ENCODE data around the gene SLC5A11.
"Not testable (repeated sequence)": the region's sequence is repeated elsewhere in the genome, so short reads cannot be mapped to it uniquely, and the experiment has no call there.

The SLC5A11 gene

DNA sequence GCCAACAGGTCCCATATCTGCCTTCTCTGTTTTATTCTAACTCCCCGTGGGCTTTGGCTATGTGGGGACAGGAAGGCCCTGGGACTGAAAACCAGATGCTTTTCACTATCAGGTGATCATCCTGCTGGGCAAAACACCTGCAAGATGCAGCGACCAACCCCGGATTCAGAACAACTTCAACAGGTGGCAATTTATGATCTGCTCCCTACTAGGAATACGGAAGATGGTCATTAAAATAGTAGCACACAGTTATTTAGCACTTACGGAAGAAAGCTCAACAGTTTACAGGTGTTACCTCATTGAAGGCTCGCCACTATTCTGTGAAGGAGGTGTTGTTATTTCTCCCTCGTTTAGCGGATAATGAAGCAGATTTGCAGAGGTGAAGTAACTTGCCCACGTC, 7.8 kb upstream of the SLC5A11 start:
- no peak for DNase-seq

DNA sequence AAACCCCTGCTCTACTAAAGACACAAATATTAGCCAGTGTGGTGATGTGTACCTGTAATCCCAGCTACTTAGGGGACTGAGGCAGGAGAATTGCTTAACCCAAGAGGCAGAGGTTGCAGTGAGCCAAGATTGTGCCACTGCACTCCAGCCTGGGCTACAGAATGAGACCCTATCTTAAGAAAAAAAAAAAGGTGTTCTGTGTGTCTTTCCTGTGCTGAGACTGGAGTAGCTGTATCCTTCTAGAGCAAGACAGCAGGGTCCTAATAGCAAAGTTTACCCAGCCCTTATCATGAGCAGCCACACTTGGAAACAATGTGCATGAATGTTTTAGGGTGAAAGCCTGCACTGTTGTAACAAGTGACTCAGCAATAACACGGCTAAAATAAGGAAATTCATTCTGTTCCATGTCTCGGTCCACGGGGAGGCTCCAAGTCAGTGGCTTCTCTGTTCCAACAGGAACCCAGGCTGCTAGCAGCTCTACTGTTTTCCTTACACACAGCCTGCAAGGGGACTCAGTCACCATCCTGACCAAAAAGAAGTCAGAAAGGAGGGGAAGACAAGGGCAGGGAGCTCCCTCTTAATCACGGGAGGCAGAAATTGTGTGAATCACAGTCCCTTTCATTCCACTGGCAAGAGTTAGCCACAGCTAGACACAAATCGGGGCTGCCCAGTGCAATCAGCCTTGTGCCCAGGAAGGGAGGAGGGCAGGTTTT, 7.1 kb upstream of the SLC5A11 start:
- no peak for DNase-seq

DNA sequence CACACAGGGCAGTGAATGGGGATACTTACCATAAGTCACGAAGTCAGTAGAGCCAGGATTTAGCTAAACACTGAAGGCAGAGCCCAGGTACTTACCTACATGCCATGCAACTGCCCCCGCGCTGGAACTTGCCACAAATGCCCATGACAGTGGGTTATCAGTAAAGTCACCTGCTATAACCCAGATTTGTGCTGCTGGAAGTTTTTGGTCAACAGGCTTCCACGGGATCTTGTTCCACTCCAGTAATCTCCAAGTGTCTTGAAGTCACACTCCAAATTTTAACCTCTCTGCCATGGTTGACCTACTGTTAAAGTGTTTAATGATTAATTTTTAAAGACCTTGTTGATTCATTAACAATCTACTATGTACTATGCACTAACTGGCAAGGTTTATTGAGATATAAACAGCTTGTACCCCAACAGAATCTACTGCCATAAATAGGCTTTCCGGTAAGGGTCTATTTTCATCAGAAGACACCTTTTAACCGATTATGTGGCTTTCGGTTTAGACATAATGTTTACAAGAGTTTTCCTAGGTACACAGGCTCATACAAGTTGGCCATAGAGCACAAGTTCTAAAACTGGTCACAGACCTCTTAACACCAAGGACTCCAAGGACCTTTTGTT, 6.3 kb upstream of the SLC5A11 start:
- no peak for DNase-seq

DNA sequence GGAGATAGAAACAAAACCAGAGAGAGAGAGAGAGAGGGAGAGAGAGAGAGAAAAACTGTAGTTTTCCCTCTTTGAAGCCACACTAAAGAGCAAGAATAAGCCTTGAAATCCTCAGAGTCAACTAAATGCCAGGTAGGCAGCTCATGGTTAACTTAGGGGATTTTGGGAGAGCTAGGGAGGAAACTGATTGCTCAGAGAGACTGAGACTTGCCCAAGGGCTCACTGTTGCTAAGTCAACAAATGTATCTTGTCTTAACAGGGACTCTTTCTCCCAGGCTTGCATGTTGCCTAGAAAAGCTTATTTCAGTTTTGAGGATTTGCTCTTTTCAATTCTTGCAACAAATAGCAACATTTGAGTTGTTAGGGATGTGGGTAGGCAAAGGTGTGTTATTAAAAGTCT, 4.5 kb upstream of the SLC5A11 start:
- DNase-seq: no peak

DNA sequence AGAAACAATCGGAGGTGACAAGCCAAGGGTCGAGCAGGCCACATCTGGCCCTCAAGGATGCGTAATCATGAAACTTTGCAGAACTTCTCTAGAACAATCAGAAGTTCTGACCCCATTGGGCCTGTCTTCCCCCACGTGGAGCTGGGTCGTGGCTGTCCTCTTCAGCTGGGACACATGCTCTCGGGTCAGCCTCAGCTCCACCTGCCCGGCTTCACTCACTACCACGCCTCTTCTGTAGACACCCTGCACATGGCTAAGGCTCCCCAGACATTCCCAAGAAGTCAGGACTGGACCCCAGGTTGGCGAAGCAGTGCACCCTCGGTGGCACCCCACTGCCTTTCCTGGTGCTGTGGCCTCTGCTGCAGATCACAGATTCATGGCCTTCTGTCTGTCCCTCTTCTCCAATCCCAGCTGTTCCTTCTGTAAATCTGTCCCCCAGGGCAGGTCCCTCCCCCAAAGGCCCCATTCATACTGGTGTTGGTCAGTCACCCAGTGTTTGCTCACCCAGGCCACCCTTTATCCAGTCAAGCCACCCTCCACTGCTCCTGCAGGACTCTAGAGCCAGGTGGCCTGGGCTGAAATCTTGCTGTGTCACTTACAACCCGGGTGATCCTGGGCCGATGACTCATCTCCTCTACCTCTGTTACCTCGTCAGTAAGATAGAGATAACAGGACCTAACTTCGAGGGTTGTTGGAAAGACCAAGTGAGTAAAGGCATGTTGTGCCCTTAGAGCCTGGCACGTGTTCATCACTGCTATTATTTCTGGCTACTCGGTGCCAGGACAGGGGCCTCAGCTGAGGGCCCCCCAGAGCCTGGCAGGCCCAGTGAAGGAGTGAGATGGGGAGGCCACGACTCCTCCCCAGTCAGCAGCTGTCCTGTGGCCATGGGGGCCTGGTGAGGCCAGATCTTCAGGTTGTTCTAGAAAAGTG, 1.4 kb upstream of the SLC5A11 start:
- no peak for DNase-seq

DNA sequence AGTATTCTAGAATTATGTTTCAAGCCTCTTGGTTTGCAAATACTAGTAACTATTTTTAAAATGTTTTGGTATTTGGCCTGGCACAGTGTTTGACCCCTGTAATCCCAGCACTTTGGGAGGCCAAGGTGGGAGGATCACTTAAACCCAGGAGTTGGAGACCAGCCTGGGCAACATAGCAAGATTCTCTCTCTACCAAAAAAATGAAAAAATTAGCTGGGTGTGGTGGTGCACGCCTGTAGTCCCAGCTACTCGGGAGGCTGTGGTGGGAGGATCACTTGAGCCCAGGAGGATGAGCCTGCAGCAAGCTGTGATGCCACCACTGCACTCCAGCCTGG, 765 bp upstream of the SLC5A11 start:
- DNase-seq: not testable (repeated sequence)

DNA sequence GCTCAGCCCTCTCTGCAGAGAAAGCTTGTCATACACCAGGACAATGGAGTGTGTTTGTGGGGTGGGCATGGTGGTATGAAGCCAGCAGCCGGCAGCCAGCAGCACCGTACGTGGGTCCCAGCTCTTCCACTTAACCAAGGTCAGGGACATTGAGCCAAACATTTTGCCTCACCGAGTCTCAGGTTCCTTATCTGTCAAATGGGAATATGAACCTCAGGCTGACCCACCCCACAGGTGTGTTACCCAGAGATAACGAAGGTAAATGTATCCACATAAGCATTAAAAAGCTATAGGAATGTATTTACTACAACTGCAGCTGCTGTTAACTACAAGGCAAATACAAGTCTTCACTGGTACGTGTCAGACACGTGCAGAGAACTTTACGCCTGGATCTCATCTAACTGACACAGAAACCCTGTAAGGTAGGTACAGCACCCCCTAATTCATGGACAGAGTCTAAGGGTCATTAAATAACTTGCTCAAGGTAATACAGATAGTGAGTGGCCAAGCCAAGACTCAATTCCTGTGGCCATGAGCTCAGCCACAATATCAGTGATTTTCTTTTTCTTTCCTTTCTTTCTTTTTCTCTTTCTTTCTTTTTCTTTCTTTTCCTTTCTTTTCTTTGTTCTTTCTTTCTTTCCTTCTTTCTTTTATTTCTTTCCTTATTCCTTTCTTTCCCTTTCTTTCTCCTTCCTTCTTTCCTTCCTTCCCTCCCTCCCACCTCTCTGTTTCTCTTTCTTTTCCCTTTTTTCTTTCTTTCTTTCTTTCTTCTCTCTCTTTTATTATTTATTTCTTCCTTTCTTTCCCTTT, 990 bp downstream of the SLC5A11 start:
- DNase-seq: no peak

DNA sequence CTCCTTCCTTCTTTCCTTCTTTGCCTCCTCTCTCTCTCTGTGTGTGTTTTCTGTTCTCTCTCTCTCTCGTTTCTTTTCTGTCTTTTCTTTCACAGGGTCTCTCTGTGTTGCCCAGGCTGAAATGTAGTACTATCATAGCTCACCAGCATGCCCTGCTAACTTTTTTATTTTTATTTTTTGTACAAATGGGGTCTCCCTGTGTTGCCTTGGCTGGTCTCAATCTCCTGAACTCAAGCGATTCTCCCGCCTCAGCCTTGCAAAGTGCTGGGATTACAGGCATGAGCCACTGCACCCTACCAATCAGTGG, 1.5 kb downstream of the SLC5A11 start:
- DNase-seq: no peak

DNA sequence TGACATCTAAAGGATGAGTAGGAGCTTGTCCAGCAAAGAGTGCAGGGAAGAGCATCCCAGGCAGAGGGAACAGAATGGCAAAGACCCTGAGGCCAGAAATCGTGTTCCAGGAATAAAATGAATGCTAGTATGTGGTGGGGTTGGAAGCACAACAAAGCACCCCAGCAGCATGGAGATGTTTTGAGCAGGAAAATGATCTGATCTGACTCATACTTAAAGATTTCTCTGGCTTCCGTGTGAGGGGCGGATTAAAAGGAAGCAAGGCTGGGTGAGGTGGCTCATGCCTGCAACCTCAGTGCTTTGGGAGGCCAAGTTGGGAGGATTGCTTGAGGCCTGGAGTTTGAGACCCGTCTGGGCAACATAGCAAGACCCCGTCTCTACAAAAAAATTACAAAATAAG, 2.3 kb downstream of the SLC5A11 start:
- no peak for DNase-seq

DNA sequence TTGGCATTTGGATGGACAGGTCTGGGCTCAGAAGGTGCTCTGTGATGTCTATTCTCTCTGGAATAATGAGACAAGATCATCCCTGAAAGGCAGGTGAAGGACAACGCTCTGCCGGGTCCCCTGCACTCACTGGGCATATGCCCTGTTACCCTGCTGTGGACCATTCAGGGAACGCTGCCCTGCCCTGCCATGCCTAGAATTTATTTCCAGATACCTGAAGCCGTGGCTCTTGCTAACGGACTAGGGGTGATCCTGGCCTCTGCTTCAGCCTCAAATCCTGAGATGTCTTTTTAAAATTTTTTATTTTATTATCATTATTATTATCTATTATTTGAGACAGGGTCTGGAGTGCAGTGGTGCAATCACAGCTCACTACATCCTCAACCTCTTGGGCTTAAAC, 3.9 kb downstream of the SLC5A11 start:
- no peak for DNase-seq

DNA sequence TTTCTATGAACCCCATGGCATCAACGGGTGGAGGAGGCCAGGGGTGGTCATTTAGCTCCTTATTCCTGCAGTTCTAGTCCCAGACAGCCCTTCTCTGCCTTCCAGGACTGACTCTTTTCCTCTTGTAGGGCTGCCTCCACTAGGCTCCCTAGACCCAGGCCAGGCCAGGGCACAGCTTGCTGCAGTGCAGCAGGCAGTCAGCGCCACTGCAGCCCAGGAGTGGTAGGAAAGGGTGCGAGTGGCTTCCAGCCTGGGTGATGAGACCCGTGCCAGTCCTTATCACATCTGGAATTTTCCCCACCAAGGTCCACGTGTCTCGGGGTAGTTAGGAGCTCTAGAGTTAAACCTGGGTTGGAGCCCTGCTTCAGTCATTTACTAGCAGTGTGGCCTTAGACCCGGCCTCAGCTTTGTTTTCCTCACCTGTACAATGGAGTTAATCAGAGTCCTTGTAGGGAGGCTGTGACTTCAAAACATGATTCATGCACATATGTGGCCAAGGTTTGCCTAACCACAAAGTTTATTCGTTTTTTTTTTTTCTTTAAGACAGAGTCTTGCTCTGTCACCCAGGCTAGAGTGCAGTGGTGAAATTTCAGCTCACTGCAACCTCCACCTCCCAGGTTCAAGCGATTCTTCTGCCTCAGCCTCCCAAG, 4.7 kb downstream of the SLC5A11 start:
- no peak for DNase-seq

DNA sequence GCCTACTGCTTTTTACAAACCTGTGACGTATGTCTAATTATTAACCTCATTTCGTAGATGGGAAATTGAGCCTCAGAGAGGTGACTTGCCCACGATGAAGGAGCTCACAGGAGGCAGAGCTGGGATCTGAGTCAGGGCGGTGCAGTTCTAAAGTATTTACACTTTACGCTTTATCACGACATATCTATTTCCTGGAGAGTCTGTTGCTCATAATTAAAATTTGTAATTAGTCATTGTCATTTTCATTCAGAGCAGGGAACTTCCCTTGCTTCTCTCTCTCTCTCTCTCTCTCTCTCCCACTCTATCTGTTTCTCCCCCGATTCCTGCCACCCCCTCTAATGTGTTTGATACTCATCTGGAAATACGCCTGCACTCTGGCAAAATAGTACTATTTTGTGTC, 5.9 kb downstream of the SLC5A11 start:
- DNase-seq: no peak

DNA sequence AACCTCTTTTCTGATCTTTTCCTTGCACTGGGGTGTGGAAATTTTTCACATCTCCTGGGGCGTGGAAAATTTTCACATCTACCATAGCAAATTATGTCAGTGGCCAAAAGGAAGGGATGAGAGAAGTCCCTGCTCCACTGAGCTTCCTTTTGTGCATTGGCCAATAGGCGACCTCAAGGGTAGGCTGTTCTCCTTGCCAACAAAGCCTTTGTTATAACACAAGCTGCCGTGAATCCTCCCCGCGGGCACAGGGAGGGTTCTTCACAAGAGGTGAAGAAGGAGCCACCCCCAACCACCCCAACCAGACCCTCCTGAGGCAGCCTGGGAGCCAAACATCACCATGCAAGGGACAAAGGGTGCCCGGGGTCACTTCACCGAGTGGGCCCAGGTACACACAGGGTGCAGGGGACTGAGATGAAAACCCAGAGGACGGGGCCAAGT, 6.5 kb downstream of the SLC5A11 start:
- DNase-seq: no peak

DNA sequence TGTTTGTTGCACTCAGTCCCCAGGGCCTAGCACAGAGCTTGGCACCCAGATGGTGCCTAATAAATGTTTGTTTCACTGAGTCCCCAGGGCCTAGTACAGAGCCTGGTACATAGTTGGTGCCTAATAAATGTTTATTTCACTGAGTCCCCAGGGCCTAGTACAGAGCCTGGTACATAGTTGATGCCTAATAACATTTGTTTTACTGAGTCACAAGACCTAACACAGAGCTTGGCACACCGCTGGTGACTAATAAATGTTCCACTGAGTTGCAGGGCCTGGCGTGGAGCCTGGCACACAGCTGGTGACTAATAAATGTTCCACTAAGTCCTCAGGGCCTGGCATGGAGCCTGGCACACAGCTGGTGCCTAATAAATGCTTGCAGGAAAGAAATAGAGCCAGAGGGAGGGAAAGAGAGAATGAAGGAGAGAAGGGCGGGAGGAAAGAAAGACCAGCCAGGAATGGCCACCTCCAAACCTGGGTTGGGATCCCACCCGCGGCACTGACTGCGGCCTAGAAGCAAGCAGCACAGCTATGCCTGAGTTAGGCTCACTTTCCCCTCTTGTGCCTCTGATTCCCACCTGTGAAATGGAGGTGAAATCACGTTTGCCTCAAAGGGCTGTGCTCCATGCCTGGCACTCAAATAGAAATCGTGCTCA, 7.5 kb downstream of the SLC5A11 start:
- DNase-seq: no peak

DNA sequence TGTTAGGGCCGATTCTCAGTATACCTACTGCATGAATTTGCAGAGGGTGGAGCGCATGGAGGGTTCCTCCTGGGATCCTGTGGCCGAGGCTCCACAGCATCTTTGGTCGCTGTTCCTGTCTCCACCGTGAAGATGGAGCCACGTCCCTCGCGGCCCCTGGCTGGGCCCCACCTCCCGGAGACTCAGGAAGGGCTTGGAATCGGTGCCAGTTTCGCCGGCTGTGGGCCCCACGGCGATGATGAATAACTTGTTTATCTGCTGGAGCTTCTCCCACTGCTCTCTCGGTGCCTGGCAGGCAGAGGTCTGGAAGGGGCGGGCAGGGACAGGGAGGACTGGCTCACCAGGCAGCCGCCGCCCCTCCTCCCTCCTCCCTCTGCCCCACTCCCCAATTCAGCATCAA, 8.1 kb downstream of the SLC5A11 start:
- DNase-seq: no peak

DNA sequence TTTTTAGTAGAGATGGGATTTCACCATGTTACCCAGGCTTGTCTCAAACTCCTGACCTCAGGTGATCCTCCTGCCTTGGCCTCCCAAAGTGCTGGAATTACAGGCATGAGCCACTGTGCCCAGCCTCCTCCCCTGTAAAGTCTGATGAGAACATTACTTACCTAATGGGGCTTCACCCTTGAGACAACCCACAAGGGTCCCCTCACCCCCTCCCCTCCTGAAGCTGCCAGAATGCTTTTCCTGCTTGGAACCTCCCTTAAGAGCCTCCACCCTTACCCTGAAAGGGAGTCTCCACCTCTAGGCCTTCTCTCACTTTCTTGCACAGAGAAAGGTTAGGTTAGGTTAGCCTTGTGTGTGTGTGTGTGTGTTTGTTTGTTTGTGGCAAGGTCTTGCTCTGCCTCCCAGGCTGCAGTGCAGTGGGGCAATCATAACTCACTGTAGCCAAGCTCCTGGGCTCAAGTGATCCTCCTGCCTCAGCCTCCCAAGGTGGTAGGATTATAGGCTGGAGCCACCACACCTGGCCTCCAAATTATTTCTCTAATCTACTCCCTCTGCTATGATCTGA, 8.9 kb downstream of the SLC5A11 start:
- no peak for DNase-seq

DNA sequence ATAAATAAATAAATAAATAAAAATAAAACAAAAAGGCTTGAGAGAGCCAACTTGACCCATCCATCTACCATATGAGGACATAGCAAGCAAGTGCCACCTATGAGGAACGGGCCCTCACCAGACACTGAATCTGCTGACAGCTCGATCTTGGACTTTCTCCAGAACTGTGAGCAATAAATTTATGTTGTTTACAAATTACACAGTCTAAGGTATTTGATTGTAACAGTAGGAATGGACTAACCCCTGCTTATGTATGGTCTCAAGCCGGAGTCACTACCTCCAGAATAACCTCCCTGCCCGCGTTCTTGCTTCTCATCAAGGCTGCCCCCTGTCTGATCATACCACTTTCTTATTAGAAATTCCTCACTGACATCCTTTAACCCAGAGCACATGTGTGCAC, 9.9 kb downstream of the SLC5A11 start:
- DNase-seq: no peak

DNA sequence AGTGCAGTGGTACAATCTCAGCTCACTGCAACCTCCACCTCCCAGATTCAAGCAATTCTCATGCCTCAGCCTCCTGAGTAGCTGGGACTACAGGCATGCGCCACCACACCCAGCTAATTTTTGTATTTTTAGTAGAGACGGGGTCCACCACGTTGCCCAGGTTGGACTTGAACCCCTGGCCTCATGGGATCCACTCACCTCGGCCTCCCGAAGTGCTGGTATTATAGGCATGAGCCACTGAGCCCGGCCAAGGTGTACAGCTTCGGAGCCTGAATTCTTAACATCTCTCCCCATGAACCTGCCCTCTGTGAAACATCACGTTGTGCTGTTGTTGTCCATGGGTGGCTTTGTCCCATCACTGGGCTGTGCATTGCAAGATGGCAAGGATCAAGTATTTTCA, 11.1 kb downstream of the SLC5A11 start:
- DNase-seq: not testable (repeated sequence)

DNA sequence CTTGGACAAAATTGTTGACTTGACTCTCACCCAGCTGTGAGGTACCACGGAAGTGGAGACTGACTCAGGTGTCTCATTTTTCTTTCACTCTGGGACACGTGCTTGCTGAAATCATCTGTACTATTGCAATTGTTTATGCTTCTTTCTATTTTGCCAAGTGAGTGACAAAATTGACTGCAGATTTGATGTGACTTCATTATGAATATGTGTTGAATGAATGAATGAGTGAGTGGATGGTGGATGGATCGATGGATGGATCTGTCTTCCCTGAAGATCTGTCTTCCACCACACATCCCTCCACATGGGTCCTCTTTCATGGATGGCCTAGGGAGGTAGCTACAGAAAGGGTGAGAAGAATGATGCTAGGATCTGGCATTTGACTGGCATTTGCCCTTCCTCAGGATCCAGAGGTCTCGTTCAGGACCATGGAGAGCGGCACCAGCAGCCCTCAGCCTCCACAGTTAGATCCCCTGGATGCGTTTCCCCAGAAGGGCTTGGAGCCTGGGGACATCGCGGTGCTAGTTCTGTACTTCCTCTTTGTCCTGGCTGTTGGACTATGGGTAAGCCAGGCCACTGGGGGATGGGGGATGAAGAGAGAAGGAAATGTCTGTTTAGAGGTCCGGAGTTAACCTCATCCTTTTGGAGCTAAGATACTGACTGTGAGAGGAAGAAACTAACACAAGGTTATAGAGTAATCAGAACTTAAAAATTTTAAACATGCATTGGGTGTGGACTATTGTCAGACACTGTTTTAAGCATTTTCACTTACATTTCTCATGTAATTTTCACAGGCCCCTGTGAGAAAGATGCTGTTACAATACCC, 12.7 kb downstream of the SLC5A11 start:
- DNase-seq: peak; percentile 17

DNA sequence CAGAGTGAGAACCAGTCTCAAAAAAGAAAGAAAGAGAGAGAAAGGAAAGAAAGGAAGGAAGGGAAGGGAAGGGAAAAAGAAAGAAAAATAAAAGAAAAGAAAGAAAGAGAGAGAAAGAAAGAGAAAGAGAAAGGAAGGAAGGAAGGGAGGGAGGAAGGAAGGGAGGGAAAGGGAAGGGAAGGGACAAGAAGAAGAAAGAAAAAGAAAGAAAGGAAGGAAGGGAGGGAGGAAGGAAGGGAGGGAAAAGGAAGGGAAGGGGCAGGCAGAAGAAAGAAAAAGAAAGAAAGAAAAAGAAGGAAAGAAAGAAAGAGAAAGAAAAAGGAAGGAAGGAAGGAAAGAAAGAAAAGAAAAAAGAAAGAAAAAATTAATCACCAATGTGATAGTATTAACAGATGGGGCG, 15.7 kb downstream of the SLC5A11 start:
- DNase-seq: no peak
